ENCODE measurements around the gene SEMA6D. TPM values are rescaled to one million over a fixed set of nuclear protein-coding genes. Genes with fewer than 3 reads are reported as not detected.

Gene SEMA6D
- total RNA-seq, 1 experiment from 2014 or later: 0.03 TPM

DNA sequence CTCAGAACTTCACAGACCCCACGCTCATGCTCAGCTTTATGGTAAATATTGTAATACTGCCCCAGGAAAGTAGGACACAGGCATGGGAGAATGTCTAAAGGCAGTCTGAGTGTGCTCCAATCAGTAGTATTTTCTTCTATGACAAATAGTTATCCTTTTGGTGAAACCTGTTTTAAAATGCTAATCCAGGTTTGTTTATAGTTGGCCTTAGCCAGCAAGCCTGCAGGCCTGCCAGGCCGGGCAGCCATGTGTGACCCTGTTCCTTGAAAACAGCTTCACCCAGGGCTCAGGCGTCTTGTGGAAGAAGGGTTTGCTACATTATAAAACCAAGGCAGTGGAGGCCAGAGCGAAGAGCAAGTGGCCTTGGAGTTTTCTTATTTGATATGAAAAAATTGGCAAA, 104.7 kb downstream of the SEMA6D start:
- ATAC-seq: no peak
- no peak for DNase-seq (ENCODE audit: low read depth, low spot score)
- Histone ChIP-seq H3K27ac (ENCODE audit: low read length) (no peak overlapping the region), H3K36me3 (ENCODE audit: control insufficient read depth, insufficient read depth, low read length) (no peaks in the 10 kb centered on the region), H3K4me3 (ENCODE audit: low read depth in 2 of 2, low read length in 2 of 2) (no peak overlapping the region), H3K9me3 (ENCODE audit: control insufficient read depth, insufficient read depth, low read depth, low read length) (no peaks in the 10 kb centered on the region), H3K27me3 (ENCODE audit: control insufficient read depth, insufficient read depth, low read length) (no peaks in the 10 kb centered on the region), H3K4me1 (ENCODE audit: control insufficient read depth, insufficient read depth, low read length) (no peaks in the 10 kb centered on the region)
- no TSS peak for BruUV-seq (replicated peaks)
- intact Hi-C loops (cut with micrococcal nuclease; ENCODE audit: unreplicated experiment) (no loop called here), in situ Hi-C loops (cut with HindIII; ENCODE audit: low pct_unique_long_range_greater_than_20kb, low sequenced_read_pairs) (no loop called here)
- ChIA-PET POLR2A (no interaction called here), CTCF (no interaction called here)
- TF ChIP-seq SIN3A (IDR thresholded peaks at IDR 0.05; ENCODE audit: borderline replicate concordance, insufficient read depth, low read depth, low read length): no peak
- TF ChIP-seq TCF7L2 (IDR thresholded peaks at IDR 0.05; ENCODE audit: low read depth, low read length): no peak
- TF ChIP-seq, protein P1, sequence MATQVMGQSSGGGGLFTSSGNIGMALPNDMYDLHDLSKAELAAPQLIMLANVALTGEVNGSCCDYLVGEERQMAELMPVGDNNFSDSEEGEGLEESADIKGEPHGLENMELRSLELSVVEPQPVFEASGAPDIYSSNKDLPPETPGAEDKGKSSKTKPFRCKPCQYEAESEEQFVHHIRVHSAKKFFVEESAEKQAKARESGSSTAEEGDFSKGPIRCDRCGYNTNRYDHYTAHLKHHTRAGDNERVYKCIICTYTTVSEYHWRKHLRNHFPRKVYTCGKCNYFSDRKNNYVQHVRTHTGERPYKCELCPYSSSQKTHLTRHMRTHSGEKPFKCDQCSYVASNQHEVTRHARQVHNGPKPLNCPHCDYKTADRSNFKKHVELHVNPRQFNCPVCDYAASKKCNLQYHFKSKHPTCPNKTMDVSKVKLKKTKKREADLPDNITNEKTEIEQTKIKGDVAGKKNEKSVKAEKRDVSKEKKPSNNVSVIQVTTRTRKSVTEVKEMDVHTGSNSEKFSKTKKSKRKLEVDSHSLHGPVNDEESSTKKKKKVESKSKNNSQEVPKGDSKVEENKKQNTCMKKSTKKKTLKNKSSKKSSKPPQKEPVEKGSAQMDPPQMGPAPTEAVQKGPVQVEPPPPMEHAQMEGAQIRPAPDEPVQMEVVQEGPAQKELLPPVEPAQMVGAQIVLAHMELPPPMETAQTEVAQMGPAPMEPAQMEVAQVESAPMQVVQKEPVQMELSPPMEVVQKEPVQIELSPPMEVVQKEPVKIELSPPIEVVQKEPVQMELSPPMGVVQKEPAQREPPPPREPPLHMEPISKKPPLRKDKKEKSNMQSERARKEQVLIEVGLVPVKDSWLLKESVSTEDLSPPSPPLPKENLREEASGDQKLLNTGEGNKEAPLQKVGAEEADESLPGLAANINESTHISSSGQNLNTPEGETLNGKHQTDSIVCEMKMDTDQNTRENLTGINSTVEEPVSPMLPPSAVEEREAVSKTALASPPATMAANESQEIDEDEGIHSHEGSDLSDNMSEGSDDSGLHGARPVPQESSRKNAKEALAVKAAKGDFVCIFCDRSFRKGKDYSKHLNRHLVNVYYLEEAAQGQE (IDR thresholded peaks at IDR 0.05; ENCODE audit: insufficient read depth in 1 of 2, low read depth in 2 of 2, low read length in 1 of 2): no peak
- TF ChIP-seq POLR2AphosphoS5 (IDR thresholded peaks at IDR 0.05; ENCODE audit: low read depth, low read length): no peak
- TF ChIP-seq, protein P2, sequence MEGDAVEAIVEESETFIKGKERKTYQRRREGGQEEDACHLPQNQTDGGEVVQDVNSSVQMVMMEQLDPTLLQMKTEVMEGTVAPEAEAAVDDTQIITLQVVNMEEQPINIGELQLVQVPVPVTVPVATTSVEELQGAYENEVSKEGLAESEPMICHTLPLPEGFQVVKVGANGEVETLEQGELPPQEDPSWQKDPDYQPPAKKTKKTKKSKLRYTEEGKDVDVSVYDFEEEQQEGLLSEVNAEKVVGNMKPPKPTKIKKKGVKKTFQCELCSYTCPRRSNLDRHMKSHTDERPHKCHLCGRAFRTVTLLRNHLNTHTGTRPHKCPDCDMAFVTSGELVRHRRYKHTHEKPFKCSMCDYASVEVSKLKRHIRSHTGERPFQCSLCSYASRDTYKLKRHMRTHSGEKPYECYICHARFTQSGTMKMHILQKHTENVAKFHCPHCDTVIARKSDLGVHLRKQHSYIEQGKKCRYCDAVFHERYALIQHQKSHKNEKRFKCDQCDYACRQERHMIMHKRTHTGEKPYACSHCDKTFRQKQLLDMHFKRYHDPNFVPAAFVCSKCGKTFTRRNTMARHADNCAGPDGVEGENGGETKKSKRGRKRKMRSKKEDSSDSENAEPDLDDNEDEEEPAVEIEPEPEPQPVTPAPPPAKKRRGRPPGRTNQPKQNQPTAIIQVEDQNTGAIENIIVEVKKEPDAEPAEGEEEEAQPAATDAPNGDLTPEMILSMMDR (IDR thresholded peaks at IDR 0.05): no peak

All from Panc1 (cell line).